ENCODE measurements around the gene IGFBP6.
A peak's percentile ranks its signal among the peaks of the same experiment; 100 is the strongest.
"Not testable (repeated sequence)": the region's sequence is repeated elsewhere in the genome, so short reads cannot be mapped to it uniquely, and the experiment has no call there.

The IGFBP6 gene

DNA sequence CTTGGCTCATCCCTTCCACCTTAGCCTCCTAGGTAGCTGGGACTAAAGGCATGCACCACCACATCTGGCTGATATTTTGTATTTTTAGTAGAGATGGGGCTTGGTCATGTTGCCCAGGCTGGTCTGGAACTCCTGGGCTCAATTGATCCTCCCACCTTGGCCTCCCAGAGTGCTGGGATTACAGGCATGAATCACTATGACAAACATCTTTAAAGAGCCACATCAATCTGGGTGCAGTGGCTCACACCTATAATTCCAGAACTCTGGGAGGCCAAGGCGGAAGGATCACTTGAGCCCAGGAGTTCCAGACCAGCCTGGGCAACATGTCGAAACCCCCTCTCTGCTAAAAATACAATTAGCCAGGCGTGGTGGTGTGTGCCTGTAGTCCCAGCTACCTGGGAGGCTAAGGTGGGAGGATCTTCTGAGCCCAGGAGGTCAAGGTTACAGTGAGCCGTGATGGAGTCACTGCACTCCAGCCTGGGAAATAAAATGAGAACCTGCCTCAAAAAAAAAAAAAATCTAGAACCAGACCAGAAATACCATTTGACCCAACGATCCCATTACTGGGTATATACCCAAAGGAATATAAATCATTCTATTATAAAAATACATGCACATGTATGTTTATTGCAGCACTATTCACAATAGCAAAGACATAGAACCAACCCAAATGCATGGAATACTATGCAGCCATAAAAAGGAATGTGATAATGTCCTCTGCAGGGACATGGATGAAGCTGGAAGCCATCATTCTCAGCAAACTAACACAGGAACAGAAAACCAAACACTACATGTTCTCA lies 2.5 kb upstream of the IGFBP6 start:
- DNase-seq (ENCODE audit: insufficient read length, low spot score); FAIRE-seq: not testable (repeated sequence)

DNA sequence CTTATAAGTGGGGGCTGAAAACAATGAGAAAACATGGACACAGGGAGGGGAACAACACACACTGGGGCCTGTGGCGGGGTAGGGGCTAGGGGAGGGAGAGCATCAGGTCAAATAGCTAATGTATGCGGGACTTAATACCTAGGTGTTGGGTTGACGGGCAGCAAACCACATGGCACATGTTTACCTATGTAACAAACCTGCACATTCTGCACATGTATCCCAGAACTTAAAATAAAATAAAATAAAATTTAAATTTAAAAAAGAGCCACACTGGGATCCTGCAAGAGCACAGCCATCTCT lies 1.9 kb upstream of the IGFBP6 start:
- FAIRE-seq; DNase-seq (ENCODE audit: insufficient read length, low spot score): not testable (repeated sequence)

DNA sequence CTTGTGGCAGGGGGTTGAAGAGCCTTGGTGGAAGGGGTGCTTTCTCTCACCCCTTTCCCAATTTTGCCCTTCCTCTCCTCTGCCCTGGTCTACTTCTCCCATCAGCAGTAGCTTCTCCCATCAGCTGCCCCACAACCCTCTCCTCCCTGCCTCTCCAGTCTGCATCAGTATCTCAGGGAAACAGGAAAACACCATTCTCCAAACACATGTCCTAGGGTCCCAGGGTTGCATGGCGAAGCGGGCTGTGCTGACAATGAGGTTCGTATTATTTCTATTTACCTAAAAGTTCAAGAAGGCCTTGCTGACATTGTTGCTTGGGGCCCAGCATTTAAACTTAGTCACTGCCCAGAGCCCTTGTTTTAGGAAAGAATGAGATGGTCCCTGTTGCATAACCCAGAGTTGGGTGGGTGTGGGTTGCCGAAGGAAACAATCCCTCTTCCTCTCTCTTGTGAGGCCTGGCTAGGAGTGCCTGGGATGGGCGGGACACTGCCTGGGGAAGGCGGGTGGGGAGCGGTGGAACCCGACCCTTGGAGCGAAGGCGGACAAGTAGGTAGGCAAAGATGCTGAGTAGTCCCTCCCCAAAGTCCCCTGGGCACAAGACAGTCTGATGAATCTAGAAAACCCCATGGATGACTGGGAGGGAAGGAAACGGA lies 1.3 kb upstream of the IGFBP6 start:
- FAIRE-seq, result no peak
- no peak for DNase-seq (ENCODE audit: insufficient read length, low spot score)

DNA sequence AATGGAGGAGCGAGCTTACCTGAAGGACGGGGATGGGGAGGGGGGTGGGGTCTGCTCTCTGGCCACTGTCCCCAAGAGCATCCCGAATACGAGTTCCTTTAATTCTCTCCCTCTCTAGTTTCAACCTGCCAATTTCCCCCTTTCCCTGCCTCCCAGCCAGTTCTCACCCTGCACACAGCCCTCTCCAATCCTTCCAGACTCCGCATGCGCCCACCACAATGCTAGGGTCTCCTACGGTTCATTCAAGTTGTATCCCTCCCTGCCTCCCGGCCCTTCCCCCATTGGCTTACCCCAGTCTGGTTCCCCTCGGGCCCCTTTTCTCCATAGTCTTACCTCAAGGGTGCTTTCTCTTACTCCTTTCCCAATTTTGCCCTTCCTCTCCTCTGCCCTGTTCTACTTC lies 708 bp upstream of the IGFBP6 start:
- FAIRE-seq (no peak), DNase-seq (ENCODE audit: insufficient read length, low spot score) (no peak)

DNA sequence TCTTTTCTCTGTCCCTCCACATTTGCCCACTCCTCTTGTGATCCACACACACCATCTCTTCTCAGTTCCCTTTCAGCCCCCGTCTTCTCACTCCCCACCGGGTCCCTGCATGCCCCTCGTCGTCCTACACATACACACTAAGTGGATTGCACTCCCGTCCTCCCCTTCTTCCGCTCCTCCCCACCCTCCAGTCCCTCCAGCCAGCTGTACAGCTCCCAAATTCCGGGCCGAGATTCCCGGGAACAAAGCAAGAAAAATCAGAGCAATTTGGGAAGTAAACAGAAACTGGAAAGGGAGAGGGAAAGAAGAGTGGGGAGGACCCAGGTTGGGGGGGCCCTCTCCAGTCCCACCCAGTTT lies 282 bp upstream of the IGFBP6 start:
- no peak for FAIRE-seq
- no peak for DNase-seq (ENCODE audit: insufficient read length, low spot score)

DNA sequence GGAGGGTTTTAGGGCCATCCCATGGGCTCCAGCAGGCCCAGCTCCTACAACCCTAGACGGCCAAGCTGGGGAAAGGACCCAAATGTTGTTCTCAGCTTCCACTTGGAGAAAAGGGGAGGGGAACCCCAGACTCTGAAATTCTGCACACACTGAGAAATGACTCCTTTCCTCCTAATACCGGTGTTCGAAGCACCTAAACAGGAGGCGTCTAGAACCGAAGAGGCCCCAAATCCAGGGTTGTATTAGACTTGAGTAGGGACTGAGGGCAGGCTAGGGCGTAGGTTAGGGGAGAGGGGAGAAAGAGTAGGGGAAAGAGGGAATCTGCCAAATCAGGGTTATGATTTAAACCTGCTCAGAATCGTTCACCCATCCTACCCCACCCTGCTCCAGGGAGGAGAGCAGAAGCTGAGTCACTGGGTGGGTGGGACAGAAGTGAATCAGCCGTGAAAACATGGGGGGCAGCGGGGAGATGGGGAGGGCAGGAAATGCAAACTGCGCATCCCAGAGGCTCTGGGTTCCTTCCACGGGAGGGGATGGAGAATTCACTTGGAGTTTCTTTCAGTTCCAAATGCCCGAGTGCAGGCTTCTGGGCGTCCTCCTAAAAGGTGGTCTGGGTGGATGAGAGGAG lies 1.0 kb downstream of the IGFBP6 start:
- DNase-seq (ENCODE audit: insufficient read length, low spot score) (no peak), FAIRE-seq (no peak)

DNA sequence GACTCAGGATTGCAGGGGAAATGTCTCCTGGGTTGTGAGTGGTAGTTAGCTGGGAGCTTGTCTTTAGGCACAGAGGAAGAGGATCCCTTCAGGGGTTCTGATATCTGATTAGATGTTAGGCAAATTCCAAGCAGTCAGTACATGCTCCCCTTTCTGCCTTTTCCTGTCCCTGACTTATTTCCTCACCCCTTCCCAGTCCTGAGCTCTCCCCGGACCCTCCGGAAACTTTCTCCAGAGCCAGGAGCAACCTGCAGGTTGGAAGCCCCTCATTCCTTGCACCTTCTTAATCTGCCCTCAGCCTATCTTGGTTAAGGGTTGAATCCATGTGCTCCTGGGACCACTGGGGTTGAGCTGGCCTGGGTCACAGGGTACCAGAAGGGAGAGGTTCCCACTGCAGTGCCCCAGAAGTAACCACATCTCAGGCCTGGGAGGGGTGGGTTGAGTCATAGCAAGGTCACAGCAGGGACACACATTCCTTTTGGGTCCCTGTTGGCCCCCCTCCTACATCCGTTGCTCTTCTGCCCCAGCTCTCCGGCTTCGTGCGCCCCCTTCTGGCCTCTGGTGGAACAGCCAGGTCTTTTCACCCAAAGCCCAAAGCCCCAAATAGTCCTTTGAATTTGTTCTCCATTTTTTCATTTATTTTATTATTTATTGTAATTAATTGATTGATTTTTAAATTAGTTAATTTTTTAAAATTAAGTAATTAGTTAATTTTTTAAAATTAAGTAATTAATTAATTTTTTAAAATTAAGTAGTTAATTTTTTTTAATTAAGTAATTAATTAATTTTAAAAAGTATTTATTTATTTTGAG lies 1.8 kb downstream of the IGFBP6 start:
- peak; percentile 61 for FAIRE-seq
- peak; percentile 78 for DNase-seq (ENCODE audit: insufficient read length, low spot score)

DNA sequence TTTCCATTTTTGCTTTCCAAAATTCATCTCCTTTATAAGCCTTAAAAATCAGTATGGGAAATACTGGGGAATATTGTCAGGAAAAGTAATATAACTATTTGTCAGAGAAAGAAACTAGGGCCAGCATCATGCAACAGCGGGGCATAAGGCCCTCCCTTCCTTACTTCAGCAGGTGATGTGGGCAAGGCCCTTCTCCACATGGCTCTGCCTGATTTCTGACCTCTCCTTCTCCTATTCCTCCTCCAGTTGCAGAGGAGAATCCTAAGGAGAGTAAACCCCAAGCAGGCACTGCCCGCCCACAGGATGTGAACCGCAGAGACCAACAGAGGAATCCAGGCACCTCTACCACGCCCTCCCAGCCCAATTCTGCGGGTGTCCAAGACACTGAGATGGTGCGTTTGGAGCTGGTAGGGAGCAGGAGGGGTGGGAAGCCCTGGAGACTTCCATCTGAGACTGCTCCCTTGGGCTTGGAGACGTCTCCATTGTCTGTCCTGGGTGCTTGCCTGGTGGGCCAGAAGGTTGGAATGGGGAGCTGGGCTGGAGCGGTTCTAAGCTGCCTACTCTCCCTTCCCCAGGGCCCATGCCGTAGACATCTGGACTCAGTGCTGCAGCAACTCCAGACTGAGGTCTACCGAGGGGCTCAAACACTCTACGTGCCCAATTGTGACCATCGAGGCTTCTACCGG lies 3.1 kb downstream of the IGFBP6 start:
- no peak for FAIRE-seq

DNA sequence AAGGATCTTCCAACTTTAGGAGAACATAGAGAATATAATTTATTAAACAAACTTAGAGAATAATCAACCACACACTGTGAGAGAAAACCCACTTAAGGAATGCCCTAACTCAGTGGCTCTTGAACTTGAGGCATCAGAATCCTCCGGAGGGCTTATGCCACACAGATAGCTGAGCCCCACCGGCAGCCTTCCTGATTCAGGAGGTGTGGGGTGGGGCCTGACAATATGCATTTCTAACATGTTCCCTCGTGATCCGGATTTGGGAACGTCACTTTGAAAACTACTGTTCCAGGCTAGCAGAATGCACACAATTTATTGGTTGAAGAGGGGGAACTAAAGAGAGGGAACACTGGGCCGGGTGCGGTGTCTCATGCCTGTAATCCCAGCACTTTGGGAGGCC lies 3.8 kb downstream of the IGFBP6 start:
- FAIRE-seq (no peak), DNase-seq (ENCODE audit: insufficient read length, low spot score) (no peak)

More for the DNA sequence above, 3.1 kb downstream of the IGFBP6 start:
- no peak for DNase-seq (ENCODE audit: insufficient read length, low spot score)

DNA sequence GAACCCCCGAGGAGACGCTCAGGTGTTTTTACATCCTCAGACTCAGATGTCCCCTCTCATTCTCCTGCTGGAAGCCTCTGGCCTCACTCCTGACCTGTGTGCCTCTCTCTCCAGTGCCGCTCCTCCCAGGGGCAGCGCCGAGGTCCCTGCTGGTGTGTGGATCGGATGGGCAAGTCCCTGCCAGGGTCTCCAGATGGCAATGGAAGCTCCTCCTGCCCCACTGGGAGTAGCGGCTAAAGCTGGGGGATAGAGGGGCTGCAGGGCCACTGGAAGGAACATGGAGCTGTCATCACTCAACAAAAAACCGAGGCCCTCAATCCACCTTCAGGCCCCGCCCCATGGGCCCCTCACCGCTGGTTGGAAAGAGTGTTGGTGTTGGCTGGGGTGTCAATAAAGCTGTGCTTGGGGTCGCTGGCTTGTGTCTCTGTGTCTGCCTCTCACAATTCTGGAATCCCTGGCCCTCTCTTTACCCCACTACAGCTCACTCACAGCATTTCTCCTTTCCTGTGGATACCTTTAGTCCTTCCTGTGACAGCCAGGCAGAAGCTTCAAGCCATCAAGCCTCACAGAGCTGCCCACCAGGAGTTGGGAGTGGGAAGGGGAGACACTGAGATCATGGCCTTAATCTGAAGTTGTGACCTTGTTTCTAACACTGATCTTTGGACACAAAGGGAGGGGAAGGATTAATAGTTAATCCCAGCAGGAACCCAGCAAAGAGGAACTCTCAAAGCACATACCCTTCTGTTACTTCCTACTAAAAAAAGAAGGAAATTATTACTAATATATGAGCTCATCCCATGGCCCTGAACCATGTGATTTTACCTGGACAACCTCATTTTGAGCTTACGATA lies 4.7 kb downstream of the IGFBP6 start:
- FAIRE-seq (no peak), DNase-seq (ENCODE audit: insufficient read length, low spot score) (no peak)

DNA sequence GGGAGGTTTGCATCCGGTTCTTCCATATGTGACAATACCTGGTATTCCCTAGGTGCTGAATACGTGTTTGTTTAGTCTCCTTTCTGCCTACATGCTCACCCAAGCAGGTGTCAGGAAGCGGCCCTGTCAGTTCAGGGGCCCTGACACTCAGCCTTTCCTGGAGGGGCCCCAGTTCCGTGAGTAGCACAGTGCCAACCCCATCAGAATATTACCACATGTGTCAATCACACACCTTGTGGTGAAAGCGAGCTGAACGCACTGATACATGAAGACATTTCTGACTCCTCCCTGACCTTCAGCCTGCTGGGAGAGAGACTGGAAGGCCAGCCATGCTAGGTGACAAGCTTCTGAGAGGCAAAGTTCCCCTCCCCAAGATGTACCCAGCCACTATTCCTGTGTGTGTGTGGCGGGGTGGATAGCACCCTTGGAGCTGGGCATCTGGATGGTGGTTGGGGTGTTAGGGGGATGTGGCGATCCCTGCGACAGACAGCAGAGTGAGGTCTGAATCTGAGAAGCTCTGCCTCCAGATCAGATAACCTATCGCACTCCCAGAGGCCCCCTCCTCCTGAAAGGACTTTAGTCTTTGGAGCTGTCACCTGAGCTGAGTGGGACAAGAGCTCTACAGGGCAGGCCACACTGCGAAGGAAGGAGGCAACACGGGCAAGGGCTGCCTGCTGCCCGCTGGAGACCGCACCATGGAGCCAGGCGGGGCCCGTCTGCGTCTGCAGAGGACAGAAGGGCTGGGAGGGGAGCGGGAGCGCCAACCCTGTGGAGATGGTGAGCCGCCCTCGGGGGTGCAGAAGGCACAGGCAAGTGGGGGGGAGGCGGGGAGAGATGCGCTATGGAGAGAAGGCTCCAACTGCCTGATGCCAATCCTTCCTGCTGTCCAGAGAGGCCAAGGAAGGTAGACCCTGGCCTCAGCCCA lies 5.7 kb downstream of the IGFBP6 start, which contains the start of gene SOAT2:
Gene SOAT2 (plus strand): TSS at position 604 of the 925 bp plus-strand sequence. CDS start 92 bp downstream, at position 696.
- DNase-seq (ENCODE audit: insufficient read length, low spot score) (peak; percentile 64), FAIRE-seq (peak; percentile 96)

DNA sequence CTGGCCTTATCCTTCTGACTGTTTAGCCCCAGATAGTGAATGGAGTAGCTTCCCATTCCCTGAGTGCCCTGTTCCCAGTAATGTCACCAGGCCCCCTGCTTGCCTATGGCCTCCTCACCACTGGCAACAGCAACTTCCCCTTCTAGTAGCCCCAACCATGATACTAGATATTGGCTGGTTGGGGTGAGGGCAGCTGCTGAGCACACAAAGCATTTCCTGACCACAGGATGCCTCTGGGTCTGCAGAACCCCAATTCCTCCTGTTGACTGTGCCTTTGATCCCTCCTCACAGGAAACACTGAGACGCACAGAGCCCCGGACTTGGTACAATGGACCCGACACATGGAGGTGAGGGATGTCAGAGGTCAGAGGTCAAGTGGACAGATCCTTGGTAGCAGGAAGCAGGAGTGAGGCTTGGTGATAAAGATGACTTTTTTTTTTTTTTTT lies 6.4 kb downstream of the IGFBP6 start:
- peak; percentile 61 for FAIRE-seq
- DNase-seq (ENCODE audit: insufficient read length, low spot score), result no peak

DNA sequence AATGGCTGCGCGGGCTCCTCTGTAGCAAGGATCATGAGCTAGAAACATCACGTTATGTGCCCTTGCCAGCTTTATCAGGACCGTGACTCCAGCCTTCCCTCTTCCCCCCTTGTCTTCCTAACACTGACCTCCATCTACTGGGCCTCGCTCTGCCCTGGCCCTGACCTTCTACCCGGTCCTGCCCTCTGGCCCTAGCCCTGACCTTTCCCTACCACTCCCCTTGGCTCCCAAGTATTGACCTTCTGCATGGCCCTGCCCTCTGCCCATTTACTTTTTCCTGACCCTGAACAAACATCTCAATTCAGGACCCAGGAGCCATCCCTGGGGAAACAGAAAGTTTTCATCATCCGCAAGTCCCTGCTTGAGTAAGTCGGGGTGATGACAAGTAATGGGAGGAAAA lies 7.8 kb downstream of the IGFBP6 start:
- no peak for DNase-seq (ENCODE audit: insufficient read length, low spot score)
- no peak for FAIRE-seq

DNA sequence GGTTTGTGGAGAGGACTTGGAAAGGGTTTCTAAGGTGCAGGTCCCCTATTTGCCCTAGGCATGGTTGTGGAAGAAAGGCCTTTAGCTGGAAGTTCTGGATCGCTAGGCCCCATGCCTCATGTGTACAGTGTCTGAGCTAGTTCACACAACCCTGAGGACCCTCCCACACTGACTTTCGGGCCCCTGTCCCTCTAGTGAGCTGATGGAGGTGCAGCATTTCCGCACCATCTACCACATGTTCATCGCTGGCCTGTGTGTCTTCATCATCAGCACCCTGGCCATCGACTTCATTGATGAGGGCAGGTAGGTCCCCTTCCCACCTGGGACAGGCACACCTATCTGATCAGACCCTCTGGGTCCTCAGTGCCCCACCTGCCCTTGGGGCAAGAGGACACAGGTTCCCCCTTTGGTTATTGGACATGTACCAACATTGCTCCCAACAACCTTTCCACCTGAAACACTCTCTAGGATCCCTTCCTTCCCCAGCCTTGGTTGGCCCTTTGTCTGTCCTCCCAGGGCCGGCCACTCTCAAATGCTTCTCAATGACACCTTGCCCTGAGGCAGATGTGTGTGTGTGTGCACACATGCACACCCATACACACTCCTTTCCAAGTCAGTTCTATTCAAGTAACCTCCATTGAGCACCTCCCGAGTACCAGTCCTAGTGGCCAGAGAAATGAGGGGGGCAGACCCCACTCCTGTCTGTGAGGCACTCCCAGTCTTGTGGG lies 8.4 kb downstream of the IGFBP6 start:
- FAIRE-seq (no peak), DNase-seq (ENCODE audit: insufficient read length, low spot score) (no peak)

DNA sequence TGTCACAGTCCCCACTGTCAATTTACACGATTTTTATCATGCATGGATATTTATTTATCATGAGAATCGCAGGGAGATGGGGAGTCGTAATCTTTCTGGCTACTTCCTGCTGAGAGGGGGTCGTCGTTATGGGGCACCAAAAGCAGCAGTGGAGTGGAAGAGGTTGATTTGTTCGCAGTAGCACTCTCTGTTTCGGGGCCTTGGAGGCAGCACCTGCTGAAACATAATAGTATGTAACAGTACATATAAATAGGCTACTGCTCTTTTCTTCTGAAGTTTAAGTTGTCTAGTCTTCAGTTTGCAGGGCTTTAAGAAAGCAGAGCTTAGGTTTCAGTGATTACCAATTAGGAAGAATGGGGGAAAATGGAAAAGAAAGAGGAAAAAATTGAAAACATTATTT lies 9.7 kb downstream of the IGFBP6 start:
- DNase-seq (ENCODE audit: insufficient read length, low spot score), result no peak
- FAIRE-seq, result no peak

DNA sequence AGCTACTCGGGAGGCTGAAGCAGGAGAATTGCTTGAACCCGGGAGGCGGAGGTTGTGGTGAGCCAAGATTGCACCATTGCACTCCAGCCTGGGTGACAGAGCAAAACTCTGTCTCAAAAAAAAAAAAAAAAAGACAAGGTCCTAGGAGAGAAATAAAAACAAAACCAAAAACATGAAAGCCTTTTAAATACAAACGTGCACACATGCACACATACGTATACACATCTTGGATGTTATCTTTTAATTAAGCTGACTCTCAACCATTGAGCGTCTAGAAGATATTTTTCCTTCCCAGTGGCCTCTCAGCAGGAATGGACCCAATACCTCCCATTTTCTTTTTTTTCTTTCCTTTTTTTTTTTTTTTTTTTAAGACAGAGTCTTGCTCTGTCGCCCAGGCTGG lies 15.0 kb downstream of the IGFBP6 start:
- FAIRE-seq; DNase-seq (ENCODE audit: insufficient read length, low spot score): not testable (repeated sequence)

DNA sequence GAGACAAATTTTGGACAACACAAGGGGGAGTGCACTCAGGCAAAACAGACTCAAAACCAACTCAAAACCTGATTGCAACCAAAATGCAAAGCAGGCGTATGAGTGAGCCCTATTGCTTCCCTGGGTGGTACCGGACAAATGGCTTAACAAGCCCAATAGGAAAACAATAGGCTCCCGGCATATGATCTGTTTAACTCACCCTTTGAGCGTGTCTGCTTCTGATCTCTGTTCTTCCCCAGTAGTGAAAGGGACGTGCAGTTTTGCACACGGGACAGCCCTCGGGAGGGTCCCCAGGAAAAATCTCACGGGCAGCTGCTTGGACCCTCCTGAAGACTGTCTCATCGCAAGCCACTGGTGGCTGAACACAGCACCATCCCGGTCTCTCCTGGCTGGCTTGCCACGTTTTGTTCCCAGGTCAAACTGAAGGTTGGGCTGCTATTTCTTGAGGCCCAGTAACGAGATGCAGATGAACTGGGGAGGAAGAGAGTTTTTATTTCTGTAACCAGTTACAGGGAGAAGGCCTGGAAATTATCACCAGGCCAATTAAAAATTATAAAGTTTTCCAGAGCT lies 15.8 kb downstream of the IGFBP6 start:
- DNase-seq (ENCODE audit: insufficient read length, low spot score), result no peak
- peak; percentile 64 for FAIRE-seq

Measured in GM19239 (cell line).